ENCODE results near the gene ELMO1.

GRCh38 chr7:37462138-37462537 is 13.5 kb upstream of the ELMO1 start:
- no peak for TF ChIP-seq CTCF (IDR thresholded peaks at IDR 0.05)
- TF ChIP-seq EP300 (IDR thresholded peaks at IDR 0.05), result no peak
